Endothelial cell of umbilical vein (primary cell): ENCODE measurements around the gene CHAF1A. TPM values are rescaled to one million over a fixed set of nuclear protein-coding genes. Genes with fewer than 3 reads are reported as not detected.
A peak's percentile ranks its signal among the peaks of the same experiment; 100 is the strongest.

Source experiments
- BruUV-seq: library from RNA; stranded (reverse); fragments of 400-500 nt; replicated peaks from 2 replicates; lab custom pipeline; 2021; lab: Mats Ljungman, UMichigan
- CTCF ChIA-PET: fragments of 300-600, 350-600 bp; sonication (Branson Sonifier 250); formaldehyde crosslinking; loops from one replicate; lab custom pipeline; 2021; ENCODE audit warnings: antibody characterized with exemption, inconsistent platforms; lab: Charles Lee
- POLR2A ChIA-PET: fragments of 300-600, 350-600 bp; sonication (Branson Sonifier 250); formaldehyde crosslinking; loops from one replicate; lab custom pipeline; 2021; ENCODE audit warnings: antibody characterized with exemption, inconsistent platforms; lab: Charles Lee
- DNase-seq: peaks from one replicate; pipeline ENCODE4 v3.0.0-alpha.2; 2011; ENCODE audit warnings: low read depth, low spot score
- FAIRE-seq: peaks from 2 replicates; lab custom pipeline; 2011; peaks lifted over from hg19 to GRCh38; lab: Jason Lieb, UNC
- H2AFZ ChIP-seq: 2 replicates; pipeline ENCODE4 v1.6.0; 2012; ENCODE audit warnings: low read depth, low read length, control low read depth, inconsistent platforms
- H3K27ac ChIP-seq: 2 replicates; pipeline ENCODE4 v1.5.1; 2011; ENCODE audit warnings: low read depth, mild to moderate bottlenecking, control low read depth, low read length, moderate library complexity; ENCODE audit not compliant: insufficient read depth
- H3K27me3 ChIP-seq, 2 experiments: 2 replicates each; pipeline versions ENCODE4 v1.6.0 to v1.6.1; 2011; ENCODE audit warnings: low read length in 2 of 2, mixed read lengths in 1 of 2; ENCODE audit not compliant: control insufficient read depth in 2 of 2, insufficient read depth in 2 of 2
- H3K36me3 ChIP-seq, 2 experiments: 2 replicates in 1 of 2; 3 replicates in 1 of 2; pipeline ENCODE4 v1.5.1; 2011; ENCODE audit warnings: low read length in 2 of 2, mild to moderate bottlenecking in 1 of 2, moderate library complexity in 1 of 2; ENCODE audit not compliant: control insufficient read depth in 2 of 2, insufficient read depth in 2 of 2; ENCODE audit errors: extremely low read depth in 1 of 2
- H3K4me1 ChIP-seq: 3 replicates; pipeline ENCODE4 v1.5.1; 2011; ENCODE audit warnings: mild to moderate bottlenecking, low read length; ENCODE audit not compliant: control insufficient read depth, insufficient read depth; ENCODE audit errors: extremely low read depth
- H3K4me2 ChIP-seq: 2 replicates; pipeline ENCODE4 v1.6.1; 2011; ENCODE audit warnings: low read length, control low read depth, mixed read lengths; ENCODE audit not compliant: insufficient read depth
- H3K4me3 ChIP-seq, 3 experiments: fragments of 200-600 bp in 1 of 3; sonication (generic), shearing (Covaris generic) in 1 of 3; replicated peaks in 1 of 3; 2 replicates each; pipeline ENCODE4 v1.5.1; 2011 to 2016; ENCODE audit warnings: control low read depth in 3 of 3, low read length in 3 of 3, mild to moderate bottlenecking in 2 of 3, inconsistent platforms in 1 of 3, low read depth in 1 of 3, moderate library complexity in 1 of 3; ENCODE audit not compliant: insufficient read depth in 1 of 3
- H3K79me2 ChIP-seq: 2 replicates; pipeline ENCODE4 v1.6.0; 2012; ENCODE audit warnings: low read length, inconsistent platforms; ENCODE audit not compliant: control insufficient read depth, insufficient read depth
- H3K9ac ChIP-seq: replicated peaks from 2 replicates; pipeline ENCODE3; 2011; ENCODE audit warnings: low read length, control low read depth; ENCODE audit not compliant: insufficient read depth; ENCODE audit errors: extremely low read depth
- H3K9me1 ChIP-seq: replicated peaks from 3 replicates; pipeline ENCODE4 v1.6.0; 2011; ENCODE audit warnings: mild to moderate bottlenecking, low read length; ENCODE audit not compliant: control insufficient read depth, insufficient read depth; ENCODE audit errors: extremely low read depth
- H3K9me3 ChIP-seq: replicated peaks from 2 replicates; pipeline ENCODE4 v1.5.1; 2012; ENCODE audit warnings: low read length, inconsistent platforms; ENCODE audit not compliant: control insufficient read depth, insufficient read depth
- H4K20me1 ChIP-seq: replicated peaks from 2 replicates; pipeline ENCODE3; 2011; ENCODE audit warnings: mild to moderate bottlenecking, low read length; ENCODE audit not compliant: control insufficient read depth, insufficient read depth; ENCODE audit errors: extremely low read depth
- CTCF ChIP-seq, 2 donors: IDR thresholded peaks; 1 replicate in 1 of 2; 2 replicates in 1 of 2; pipeline ENCODE4 v1.5.1; 2011; ENCODE audit warnings: low read length in 2 of 2, mild to moderate bottlenecking in 2 of 2, moderate library complexity in 2 of 2, control low read depth in 1 of 2, inconsistent platforms in 1 of 2, low read depth in 1 of 2; ENCODE audit not compliant: insufficient read depth in 1 of 2; ENCODE audit errors: extremely low read depth in 1 of 2
- EZH2 ChIP-seq: IDR thresholded peaks from 2 replicates; pipeline ENCODE4 v1.6.1; 2012; ENCODE audit warnings: borderline replicate concordance, low read depth, mild to moderate bottlenecking, moderate library complexity, low read length, inconsistent platforms; ENCODE audit not compliant: severe bottlenecking
- FOS ChIP-seq: IDR thresholded peaks from 2 replicates; pipeline ENCODE4 v1.6.1; 2011; ENCODE audit warnings: mild to moderate bottlenecking, low read length, moderate library complexity, borderline replicate concordance; ENCODE audit not compliant: insufficient read depth
- GATA2 ChIP-seq: IDR thresholded peaks from 2 replicates; pipeline ENCODE4 v1.7.0; 2011; ENCODE audit warnings: low read depth, mild to moderate bottlenecking, moderate library complexity, mixed read lengths, low read length; ENCODE audit not compliant: insufficient read length, insufficient read depth
- JUN ChIP-seq: IDR thresholded peaks from 2 replicates; pipeline ENCODE4 v1.6.1; 2011; ENCODE audit warnings: borderline replicate concordance, low read depth; ENCODE audit not compliant: insufficient read length, insufficient read depth
- MAX ChIP-seq: IDR thresholded peaks from 2 replicates; pipeline ENCODE4 v1.6.1; 2011; ENCODE audit not compliant: insufficient read depth, insufficient read length
- MYC ChIP-seq: IDR thresholded peaks from one replicate; pipeline ENCODE4 v1.6.1; 2011; ENCODE audit warnings: mild to moderate bottlenecking, low read depth, low read length
- POLR2A ChIP-seq: IDR thresholded peaks from 2 replicates; pipeline ENCODE4 v1.6.1; 2012; ENCODE audit warnings: low read depth, mild to moderate bottlenecking, control low read depth, low read length
- POLR2AphosphoS5 ChIP-seq: IDR thresholded peaks from 2 replicates; pipeline ENCODE4 v1.6.1; 2012; ENCODE audit warnings: low read depth, mild to moderate bottlenecking, control low read depth, low read length, moderate library complexity; ENCODE audit not compliant: insufficient read depth
- dilution Hi-C: fragments of 300-500 bp; cut with MboI; formaldehyde crosslinking; loops from one replicate; pipeline ENCODE4 v1.15.0; 2019; ENCODE audit warnings: low sequenced_read_pairs; ENCODE audit not compliant: extremely low pct_ligation_motif_present
- intact Hi-C: fragments of 100-400 bp; cut with micrococcal nuclease; formaldehyde crosslinking; loops from one replicate; pipeline ENCODE4 v1.10.0; 2022
- polyA plus RNA-seq, 4 experiments: library from polyadenylated mRNA; depleted of rRNA in 3 of 4; stranded (reverse) in 3 of 4; unstranded in 1 of 4; fragments of >200 nt; gene quantifications; 2 replicates each; pipeline versions ENCODE4 v1.2.1 to v1.2.3, GENCODE V29; 2011 to 2012; ENCODE audit warnings: missing spikeins in 1 of 4
- total RNA-seq: library from RNA; stranded (reverse); gene quantifications from 2 replicates; pipeline ENCODE4 v1.2.3, GENCODE V29; 2021

Gene CHAF1A
- total and polyA plus RNA-seq, 2 donors (not counting 3 experiments of a cell fraction or from before 2014, with no cell fraction given): 19.5 to 44.5 TPM

- no peaks in the 10 kb centered on the region for H3K9me1 ChIP-seq
- dilution Hi-C loops: no loop called here
- ChIA-PET POLR2A (interaction anchor here (0.6 to 1.3 kb wide), 4 partner anchors 8 to 253 kb away, joined by 3 to 5 read pairs (median 4); partner anchors contain the start of gene MPND), CTCF (interaction anchor here (1.1 to 7.9 kb wide), 4 partner anchors 8 to 51 kb away, joined by 3 to 105 read pairs (median 20); partner anchors contain the start of genes CHAF1A and MPND)
- H3K4me3 ChIP-seq: no peak overlapping the region
- peak overlapping the region; percentile 45 for H3K4me2 ChIP-seq
- H3K79me2 ChIP-seq: peaks cover 83% of the 10 kb centered on the region
- H3K4me1 ChIP-seq: peaks cover 70% of the 10 kb centered on the region
- no peaks in the 10 kb centered on the region for H3K27me3 ChIP-seq
- intact Hi-C loops: no loop called here
- H3K9me3 ChIP-seq: no peaks in the 10 kb centered on the region
- peaks cover 2 to 7% of the 10 kb centered on the region in 2 experiments for H3K36me3 ChIP-seq
- peak overlapping the region; percentile 21 for H3K9ac ChIP-seq
- no peaks in the 10 kb centered on the region for H4K20me1 ChIP-seq
- TF ChIP-seq CTCF (IDR thresholded peaks at IDR 0.05; ENCODE audit: extremely low read depth in 1 of 2, insufficient read depth in 1 of 2, low read depth in 1 of 2, low read length in 2 of 2) (no peak), FOS (no peak), MAX (no peak), POLR2AphosphoS5 (no peak), MYC (no peak), EZH2 (no peak), JUN (no peak), POLR2A (no peak), GATA2 (no peak)
- no peak overlapping the region for H2AFZ ChIP-seq
- peak overlapping the region; percentile 62 for H3K27ac ChIP-seq
- DNase-seq: peak; percentile 61
- no TSS peak for BruUV-seq
- peak; percentile 76 for FAIRE-seq
Measured at GRCh38 chr19:4393947-4394590, 8.4 kb upstream of the CHAF1A start.
